ENCODE data around the gene SLC25A23. TPM values are rescaled to one million over a fixed set of nuclear protein-coding genes. Genes with fewer than 3 reads are reported as not detected.

Gene SLC25A23
- total RNA-seq, 4 donors from 2014 or later, result 33.2 to 45.6 (median 42.4) TPM

GRCh38 chr19:6500837-6501739 lies 41.5 kb upstream of the SLC25A23 start:
- TF ChIP-seq CTCF (IDR thresholded peaks at IDR 0.05) (no peak), POLR2A (IDR thresholded peaks at IDR 0.05) (no peak), EP300 (IDR thresholded peaks at IDR 0.05) (no peak)
- Histone ChIP-seq H3K36me3 (peaks cover 0 to 7% (median 0%) of the 10 kb centered on the region in 3 donors), H3K27ac (peak overlapping the region in 3 of 4 donors; percentile 47 to 85 (median 71)), H3K4me3 (peak overlapping the region in 3 of 4 donors; percentile 43 to 62 (median 44)), H3K27me3 (peaks cover 0 to 33% of the 10 kb centered on the region in 2 donors), H3K9me3 (no peaks in the 10 kb centered on the region), H3K4me1 (peaks cover 0 to 15% (median 11%) of the 10 kb centered on the region in 4 donors)
- DNase-seq (ENCODE audit: low spot score in 2 of 2), result no peak
- 62 to 67% methylated on average over 23 to 24 of the region's 24 CpGs for WGBS, 2 donors

- WGBS, 2 donors, result 76 to 78% methylated on average over 17 of the region's 17 CpGs
- Histone ChIP-seq H3K36me3 (peaks cover 0 to 19% (median 0%) of the 10 kb centered on the region in 3 donors), H3K4me1 (peaks cover 0 to 15% (median 11%) of the 10 kb centered on the region in 4 donors), H3K27ac (no peak overlapping the region), H3K9me3 (no peaks in the 10 kb centered on the region), H3K4me3 (no peak overlapping the region), H3K27me3 (peaks cover 0 to 30% of the 10 kb centered on the region in 2 donors)
- no peak for DNase-seq (ENCODE audit: low spot score in 2 of 2)
- no peak for TF ChIP-seq CTCF (IDR thresholded peaks at IDR 0.05)
Observed at GRCh38 chr19:6499052-6499790, 39.6 kb upstream of the SLC25A23 start.

GRCh38 chr19:6498294-6499036 lies 38.9 kb upstream of the SLC25A23 start:
- Histone ChIP-seq H3K4me1 (peaks cover 0 to 15% (median 11%) of the 10 kb centered on the region in 4 donors), H3K36me3 (peaks cover 0 to 22% (median 0%) of the 10 kb centered on the region in 3 donors), H3K27ac (no peak overlapping the region), H3K4me3 (no peak overlapping the region), H3K27me3 (peaks cover 0 to 27% of the 10 kb centered on the region in 2 donors), H3K9me3 (no peaks in the 10 kb centered on the region)
- DNase-seq (ENCODE audit: low spot score in 2 of 2), result no peak
- TF ChIP-seq EP300 (IDR thresholded peaks at IDR 0.05) (no peak), CTCF (IDR thresholded peaks at IDR 0.05) (no peak), POLR2A (IDR thresholded peaks at IDR 0.05) (no peak)
- 77 to 81% methylated on average over 7 of the region's 7 CpGs for WGBS, 2 donors

GRCh38 chr19:6495947-6496346 lies 36.4 kb upstream of the SLC25A23 start:
- DNase-seq (ENCODE audit: low spot score in 2 of 2), result no peak
- no peak overlapping the region for H3K27ac ChIP-seq
- WGBS, 2 donors, result 90 to 97% methylated on average over 14 to 15 of the region's 19 CpGs
- no peak for TF ChIP-seq CTCF (IDR thresholded peaks at IDR 0.05)
- no peak for TF ChIP-seq POLR2A (IDR thresholded peaks at IDR 0.05)
- no peak for TF ChIP-seq EP300 (IDR thresholded peaks at IDR 0.05)
- peaks cover 0 to 6% of the 10 kb centered on the region in 2 donors for H3K27me3 ChIP-seq
- peaks cover 0 to 22% (median 0%) of the 10 kb centered on the region in 3 donors for H3K36me3 ChIP-seq
- H3K4me3 ChIP-seq, result no peak overlapping the region
- H3K4me1 ChIP-seq, result no peaks in the 10 kb centered on the region
- peaks cover 0 to 14% (median 0%) of the 10 kb centered on the region in 4 donors for H3K9me3 ChIP-seq
